Measurements from ENCODE around the gene AGPS.
"Not testable (repeated sequence)": the region's sequence is repeated elsewhere in the genome, so short reads cannot be mapped to it uniquely, and the experiment has no call there.

Gene AGPS

DNA sequence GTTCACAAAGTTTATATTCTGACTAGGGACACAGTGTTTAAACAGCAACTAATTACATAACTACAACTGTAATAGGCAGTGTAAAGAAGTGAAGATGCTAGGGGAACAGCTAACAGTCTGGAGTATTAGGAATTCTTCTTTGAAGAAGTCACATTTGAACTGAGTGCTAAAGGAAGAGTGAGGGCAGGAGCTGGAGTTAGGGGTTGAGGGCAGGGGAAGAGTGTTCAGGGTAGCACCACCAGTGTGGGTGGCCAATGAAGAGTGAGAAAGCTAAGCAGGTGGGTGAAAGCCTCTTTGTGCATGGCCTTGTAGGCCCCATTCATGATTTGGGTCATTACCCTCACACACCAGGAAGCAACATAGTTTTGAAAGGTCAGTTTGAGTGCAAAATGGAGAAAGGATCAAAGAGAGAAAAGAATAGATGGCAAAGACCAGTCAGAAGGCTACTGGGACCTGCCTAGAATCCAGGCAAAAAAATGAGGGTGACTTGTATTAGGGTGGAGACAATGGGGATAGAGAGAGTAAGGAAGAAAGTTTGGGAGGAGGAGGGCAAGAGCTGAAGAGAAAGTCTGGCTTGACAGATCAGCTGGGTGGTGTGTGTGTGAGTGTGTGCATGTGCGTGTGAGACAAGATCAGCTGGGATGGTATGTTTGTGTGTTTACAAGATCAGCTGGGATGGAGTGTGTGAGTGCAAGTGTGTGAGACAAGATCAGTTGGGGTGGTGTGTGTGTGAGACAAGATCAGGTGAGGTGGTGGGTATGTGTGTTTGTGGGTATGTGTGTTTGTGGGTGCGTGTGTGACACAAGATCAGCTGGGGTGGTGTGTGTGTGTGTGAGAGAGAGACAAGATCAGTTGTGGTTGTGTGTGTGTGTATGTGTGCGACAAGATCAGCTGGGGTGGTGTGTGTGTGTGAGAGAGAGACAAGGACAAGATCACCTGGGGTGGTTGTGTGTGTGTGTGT lies 43.6 kb upstream of the AGPS start:
- TF ChIP-seq, protein P1, sequence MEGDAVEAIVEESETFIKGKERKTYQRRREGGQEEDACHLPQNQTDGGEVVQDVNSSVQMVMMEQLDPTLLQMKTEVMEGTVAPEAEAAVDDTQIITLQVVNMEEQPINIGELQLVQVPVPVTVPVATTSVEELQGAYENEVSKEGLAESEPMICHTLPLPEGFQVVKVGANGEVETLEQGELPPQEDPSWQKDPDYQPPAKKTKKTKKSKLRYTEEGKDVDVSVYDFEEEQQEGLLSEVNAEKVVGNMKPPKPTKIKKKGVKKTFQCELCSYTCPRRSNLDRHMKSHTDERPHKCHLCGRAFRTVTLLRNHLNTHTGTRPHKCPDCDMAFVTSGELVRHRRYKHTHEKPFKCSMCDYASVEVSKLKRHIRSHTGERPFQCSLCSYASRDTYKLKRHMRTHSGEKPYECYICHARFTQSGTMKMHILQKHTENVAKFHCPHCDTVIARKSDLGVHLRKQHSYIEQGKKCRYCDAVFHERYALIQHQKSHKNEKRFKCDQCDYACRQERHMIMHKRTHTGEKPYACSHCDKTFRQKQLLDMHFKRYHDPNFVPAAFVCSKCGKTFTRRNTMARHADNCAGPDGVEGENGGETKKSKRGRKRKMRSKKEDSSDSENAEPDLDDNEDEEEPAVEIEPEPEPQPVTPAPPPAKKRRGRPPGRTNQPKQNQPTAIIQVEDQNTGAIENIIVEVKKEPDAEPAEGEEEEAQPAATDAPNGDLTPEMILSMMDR (conservative IDR thresholded peaks at IDR 0.05; ENCODE audit: low read depth, low read length): no peak
- DNase-seq (ENCODE audit: low read depth): no peak
- no peak overlapping the region for H3K4me3 ChIP-seq (ENCODE audit: low read length)

DNA sequence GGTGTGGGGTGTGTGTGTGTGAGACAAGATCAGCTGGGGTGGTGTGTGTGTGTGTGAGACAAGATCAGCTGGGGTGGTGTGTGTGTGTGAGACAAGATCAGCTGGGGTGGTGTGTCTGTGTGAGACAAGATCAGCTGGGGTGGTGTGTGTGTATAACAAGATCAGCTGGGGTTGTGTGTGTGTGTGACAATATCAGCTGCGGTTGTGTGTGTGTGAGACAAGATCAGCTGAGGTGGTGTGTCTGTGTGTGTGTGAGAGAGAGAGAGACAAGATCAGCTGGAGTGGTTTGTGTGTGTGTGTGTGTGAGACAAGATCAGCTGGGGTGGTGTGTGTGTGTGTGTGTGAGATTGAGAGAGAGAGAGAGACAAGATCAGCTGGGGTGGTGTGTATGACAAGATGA lies 41.9 kb upstream of the AGPS start:
- H3K4me3 ChIP-seq (ENCODE audit: low read length); DNase-seq (ENCODE audit: low read depth): not testable (repeated sequence)

DNA sequence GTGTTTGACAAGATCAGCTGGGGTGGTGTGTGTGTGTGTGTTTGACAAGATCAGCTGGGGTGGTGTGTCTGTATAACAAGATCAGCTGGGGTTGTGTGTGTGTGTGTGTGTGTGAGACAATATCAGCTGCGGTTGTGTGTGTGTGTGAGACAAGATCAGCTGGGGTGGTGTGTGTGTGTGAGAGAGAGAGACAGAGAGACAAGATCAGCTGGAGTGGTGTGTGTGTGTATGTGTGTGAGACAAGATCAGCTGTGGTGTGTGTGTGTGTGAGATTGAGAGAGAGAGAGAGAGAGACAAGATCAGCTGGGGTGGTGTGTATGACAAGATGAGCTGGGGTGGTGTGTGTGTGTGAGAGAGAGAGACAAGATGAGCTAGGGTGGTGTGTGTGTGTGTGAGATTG lies 41.5 kb upstream of the AGPS start:
- DNase-seq (ENCODE audit: low read depth); H3K4me3 ChIP-seq (ENCODE audit: low read length): not testable (repeated sequence)

GRCh38 chr2:177352441-177353186 lies 40.0 kb upstream of the AGPS start:
- TF ChIP-seq, protein P1 (conservative IDR thresholded peaks at IDR 0.05; ENCODE audit: low read depth, low read length): no peak
- no peak overlapping the region for H3K4me3 ChIP-seq (ENCODE audit: low read length)
- no peak for DNase-seq (ENCODE audit: low read depth)

GRCh38 chr2:177353187-177353478 lies 39.4 kb upstream of the AGPS start:
- TF ChIP-seq, protein P1 (conservative IDR thresholded peaks at IDR 0.05; ENCODE audit: low read depth, low read length): no peak
- DNase-seq (ENCODE audit: low read depth): no peak

DNA sequence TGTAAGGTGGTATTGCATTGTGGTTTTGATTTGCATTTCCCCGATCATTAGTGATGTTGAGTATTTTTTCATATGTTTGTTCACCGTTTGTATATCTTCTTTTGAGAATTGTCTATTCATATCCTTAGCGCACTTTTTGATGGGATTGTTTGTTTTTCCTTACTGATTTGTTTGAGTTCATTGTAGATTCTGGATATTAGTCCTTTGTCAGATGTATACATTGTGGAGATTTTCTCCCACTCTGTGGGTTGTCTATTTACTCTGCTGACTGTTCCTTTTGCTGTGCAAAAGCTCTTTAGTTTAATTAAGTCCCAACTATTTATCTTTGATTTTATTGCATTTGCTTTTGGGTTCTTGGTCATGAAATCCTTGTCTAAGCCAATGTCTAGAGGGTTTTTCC lies 38.0 kb upstream of the AGPS start:
- H3K4me3 ChIP-seq (ENCODE audit: low read length); DNase-seq (ENCODE audit: low read depth): not testable (repeated sequence)

More at GRCh38 chr2:177353187-177353478, 39.4 kb upstream of the AGPS start:
- H3K4me3 ChIP-seq (ENCODE audit: low read length): no peak overlapping the region

DNA sequence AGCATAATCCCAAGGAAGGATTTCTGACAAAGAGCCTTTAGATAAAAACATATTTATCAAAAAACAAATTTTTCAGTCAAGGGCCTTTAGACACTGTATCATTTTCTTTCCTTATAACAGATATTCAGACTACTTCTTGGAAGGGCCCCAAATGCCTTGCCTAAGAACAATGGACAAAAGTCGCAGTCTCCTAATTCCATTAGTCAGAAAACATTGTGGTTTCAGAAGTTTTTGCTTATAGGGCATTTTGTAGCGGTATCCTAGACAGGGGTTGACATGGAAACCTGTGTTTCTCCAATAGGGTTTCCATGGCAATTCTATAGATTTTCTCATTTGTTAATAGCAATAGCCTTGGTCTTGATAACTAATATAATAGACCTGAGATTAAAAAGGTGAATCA lies 36.7 kb upstream of the AGPS start:
- peak; percentile 77 for DNase-seq (ENCODE audit: low read depth)
- TF ChIP-seq, protein P1 (conservative IDR thresholded peaks at IDR 0.05; ENCODE audit: low read depth, low read length): no peak
- no peak overlapping the region for H3K4me3 ChIP-seq (ENCODE audit: low read length)

- DNase-seq (ENCODE audit: low read depth): no peak
- TF ChIP-seq, protein P1 (conservative IDR thresholded peaks at IDR 0.05; ENCODE audit: low read depth, low read length): no peak
Measured at GRCh38 chr2:177359836-177360595, 32.6 kb upstream of the AGPS start.

More at GRCh38 chr2:177359836-177360595, 32.6 kb upstream of the AGPS start:
- no peak overlapping the region for H3K4me3 ChIP-seq (ENCODE audit: low read length)

Measured in retinal pigment epithelial cell (primary cell).